Liver (tissue), 9 donors: ENCODE results near the gene PTPN14. TPM values are rescaled to one million over a fixed set of nuclear protein-coding genes. Genes with fewer than 3 reads are reported as not detected.

Source experiments
- DNase-seq: peaks from one replicate; pipeline ENCODE4 v3.0.0-alpha.2; 2017; ENCODE audit warnings: low spot score
- H3K27ac ChIP-seq, 2 donors: one replicate each; pipeline ENCODE4 v1.7.0; 2013; ENCODE audit warnings: inconsistent platforms in 2 of 2, low read length in 2 of 2, control low read depth in 1 of 2, low read depth in 1 of 2, mild to moderate bottlenecking in 1 of 2
- H3K27me3 ChIP-seq, 4 donors: one replicate each; pipeline versions ENCODE4 v1.6.1 to v1.7.0; 2013; ENCODE audit warnings: low read length in 3 of 4, inconsistent platforms in 1 of 4, mild to moderate bottlenecking in 1 of 4, moderate library complexity in 1 of 4; ENCODE audit not compliant: control insufficient read depth in 4 of 4, insufficient read depth in 4 of 4
- H3K36me3 ChIP-seq, 4 donors: one replicate each; pipeline versions ENCODE4 v1.6.1 to v1.7.0; 2013; ENCODE audit warnings: low read length in 3 of 4, mild to moderate bottlenecking in 3 of 4, low read depth in 1 of 4, moderate library complexity in 1 of 4; ENCODE audit not compliant: control insufficient read depth in 4 of 4, insufficient read depth in 3 of 4
- H3K4me1 ChIP-seq, 4 donors: one replicate each; pipeline versions ENCODE4 v1.6.1 to v1.7.0; 2013; ENCODE audit warnings: low read length in 3 of 4, mild to moderate bottlenecking in 3 of 4, moderate library complexity in 1 of 4; ENCODE audit not compliant: control insufficient read depth in 4 of 4, insufficient read depth in 4 of 4
- H3K4me3 ChIP-seq, 3 donors: one replicate each; pipeline versions ENCODE4 v1.6.1 to v1.7.0; 2013; ENCODE audit warnings: low read length in 3 of 3, control low read depth in 1 of 3, low read depth in 1 of 3, mild to moderate bottlenecking in 1 of 3
- H3K9ac ChIP-seq, 2 donors: one replicate each; pipeline ENCODE4 v1.7.0; 2013; ENCODE audit warnings: low read length in 2 of 2, mild to moderate bottlenecking in 2 of 2, moderate library complexity in 2 of 2, control low read depth in 1 of 2, low read depth in 1 of 2
- H3K9me3 ChIP-seq, 4 donors: one replicate each; pipeline versions ENCODE4 v1.6.1 to v1.7.0; 2013; ENCODE audit warnings: low read length in 3 of 4; ENCODE audit not compliant: control insufficient read depth in 4 of 4
- CTCF ChIP-seq: fragments of 150-350 bp; IDR thresholded peaks from 2 replicates; pipeline ENCODE4 v1.5.1; 2017; ENCODE audit warnings: improper control_type of control experiment, low read depth, low read length; ENCODE audit not compliant: missing input control
- EGR1 ChIP-seq, 2 donors: IDR thresholded peaks; 2 replicates each; pipeline ENCODE4 v1.6.1; 2016 to 2018; ENCODE audit warnings: antibody characterized with exemption in 2 of 2, low read depth in 2 of 2
- FOXA1 ChIP-seq: IDR thresholded peaks from 2 replicates; pipeline ENCODE4 v1.6.1; 2016; ENCODE audit warnings: antibody characterized with exemption
- FOXA2 ChIP-seq: IDR thresholded peaks from 2 replicates; pipeline ENCODE4 v1.6.1; 2016; ENCODE audit warnings: antibody characterized with exemption
- GABPA ChIP-seq, 2 donors: IDR thresholded peaks in 1 of 2; conservative IDR thresholded peaks in 1 of 2; 2 replicates each; pipeline ENCODE4 v1.6.1; 2016; ENCODE audit warnings: antibody characterized with exemption in 2 of 2, mild to moderate bottlenecking in 1 of 2, moderate library complexity in 1 of 2
- HNF4A ChIP-seq, 2 donors: conservative IDR thresholded peaks; 2 replicates each; pipeline ENCODE4 v1.6.1; 2016; ENCODE audit warnings: antibody characterized with exemption in 2 of 2, mild to moderate bottlenecking in 2 of 2
- HNF4G ChIP-seq: IDR thresholded peaks from 2 replicates; pipeline ENCODE4 v1.6.1; 2016; ENCODE audit warnings: antibody characterized with exemption
- JUND ChIP-seq, 2 donors: IDR thresholded peaks; 2 replicates each; pipeline ENCODE4 v1.6.1; 2016; ENCODE audit warnings: antibody characterized with exemption in 2 of 2
- NR2F2 ChIP-seq: IDR thresholded peaks from 2 replicates; pipeline ENCODE4 v1.6.1; 2016; ENCODE audit warnings: antibody characterized with exemption
- RAD21 ChIP-seq, 2 donors: IDR thresholded peaks; 2 replicates each; pipeline ENCODE4 v1.6.1; 2016; ENCODE audit warnings: antibody characterized with exemption in 2 of 2, mild to moderate bottlenecking in 2 of 2
- RXRA ChIP-seq, 2 donors: IDR thresholded peaks; 2 replicates each; pipeline ENCODE4 v1.6.1; 2017 to 2018; ENCODE audit warnings: antibody characterized with exemption in 2 of 2, mild to moderate bottlenecking in 1 of 2
- SP1 ChIP-seq: IDR thresholded peaks from 2 replicates; pipeline ENCODE4 v1.6.1; 2018; ENCODE audit warnings: antibody characterized with exemption, mild to moderate bottlenecking
- TAF1 ChIP-seq: conservative IDR thresholded peaks from 2 replicates; pipeline ENCODE4 v1.6.1; 2016; ENCODE audit warnings: antibody characterized with exemption, mild to moderate bottlenecking
- YY1 ChIP-seq: IDR thresholded peaks from 2 replicates; pipeline ENCODE4 v1.6.1; 2016; ENCODE audit warnings: antibody characterized with exemption, mild to moderate bottlenecking
- WGBS: extraction: QIAGEN DNeasy Blood & Tissue Kit; methylation state at CpG from one replicate; pipeline ENCODE4 v1.1.7; 2013; 5-methylcytosine and 5-hydroxymethylcytosine counted together
- polyA plus RNA-seq, 2 donors: library from polyadenylated mRNA; stranded (reverse) in 1 of 2; unstranded in 1 of 2; fragments of 200-250 nt in 1 of 2; fragments of >200 nt in 1 of 2; fragmentation: Nextera tagmentation in 1 of 2; extraction: Ambion mirVana in 1 of 2; gene quantifications; one replicate each; pipeline versions ENCODE4 v1.2.1 to v1.2.3, GENCODE V29; 2013 to 2015
- total RNA-seq, 2 donors: library from RNA; depleted of rRNA; stranded (reverse); fragments of >200 nt; gene quantifications; one replicate each; pipeline ENCODE4 v1.2.3, GENCODE V29; 2014
- TF ChIP-seq, protein P1 (sequence below): IDR thresholded peaks from 2 replicates; pipeline ENCODE4 v1.6.1; 2016; ENCODE audit warnings: antibody characterized with exemption
- TF ChIP-seq, protein P2 (sequence below): IDR thresholded peaks from 2 replicates; pipeline ENCODE4 v1.6.1; 2016; ENCODE audit warnings: antibody characterized with exemption, mild to moderate bottlenecking
- TF ChIP-seq, protein P3 (sequence below): IDR thresholded peaks from 2 replicates; pipeline ENCODE4 v1.6.1; 2016; ENCODE audit warnings: antibody characterized with exemption
- TF ChIP-seq, protein P4 (sequence below): IDR thresholded peaks from 2 replicates; pipeline ENCODE4 v1.6.1; 2016; ENCODE audit warnings: antibody characterized with exemption
- donor health status: healthy.
- donor health status: healthy.
- donor health status: healthy.
- donor health status: healthy.
- donor health status: healthy.

PTPN14 gene
- total and polyA plus RNA-seq, 4 donors, result 0.54 to 3.2 (median 1.5) TPM

GRCh38 chr1:214446772-214447556, 104.4 kb downstream of the PTPN14 start:
- TF ChIP-seq FOXA1, result no peak
- no peak for TF ChIP-seq SP1
- TF ChIP-seq YY1, result no peak
- no peak for TF ChIP-seq HNF4A (conservative IDR thresholded peaks at IDR 0.05)
- TF ChIP-seq TAF1, result no peak
- TF ChIP-seq EGR1 (IDR thresholded peaks at IDR 0.05; ENCODE audit: low read depth in 2 of 2), result no peak
- TF ChIP-seq, protein P1, sequence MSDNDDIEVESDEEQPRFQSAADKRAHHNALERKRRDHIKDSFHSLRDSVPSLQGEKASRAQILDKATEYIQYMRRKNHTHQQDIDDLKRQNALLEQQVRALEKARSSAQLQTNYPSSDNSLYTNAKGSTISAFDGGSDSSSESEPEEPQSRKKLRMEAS, result no peak
- TF ChIP-seq NR2F2, result no peak
- no peak for TF ChIP-seq GABPA (IDR thresholded peaks at IDR 0.05 in 1 of 2, conservative IDR thresholded peaks at IDR 0.05 in 1 of 2)
- TF ChIP-seq, protein P2, sequence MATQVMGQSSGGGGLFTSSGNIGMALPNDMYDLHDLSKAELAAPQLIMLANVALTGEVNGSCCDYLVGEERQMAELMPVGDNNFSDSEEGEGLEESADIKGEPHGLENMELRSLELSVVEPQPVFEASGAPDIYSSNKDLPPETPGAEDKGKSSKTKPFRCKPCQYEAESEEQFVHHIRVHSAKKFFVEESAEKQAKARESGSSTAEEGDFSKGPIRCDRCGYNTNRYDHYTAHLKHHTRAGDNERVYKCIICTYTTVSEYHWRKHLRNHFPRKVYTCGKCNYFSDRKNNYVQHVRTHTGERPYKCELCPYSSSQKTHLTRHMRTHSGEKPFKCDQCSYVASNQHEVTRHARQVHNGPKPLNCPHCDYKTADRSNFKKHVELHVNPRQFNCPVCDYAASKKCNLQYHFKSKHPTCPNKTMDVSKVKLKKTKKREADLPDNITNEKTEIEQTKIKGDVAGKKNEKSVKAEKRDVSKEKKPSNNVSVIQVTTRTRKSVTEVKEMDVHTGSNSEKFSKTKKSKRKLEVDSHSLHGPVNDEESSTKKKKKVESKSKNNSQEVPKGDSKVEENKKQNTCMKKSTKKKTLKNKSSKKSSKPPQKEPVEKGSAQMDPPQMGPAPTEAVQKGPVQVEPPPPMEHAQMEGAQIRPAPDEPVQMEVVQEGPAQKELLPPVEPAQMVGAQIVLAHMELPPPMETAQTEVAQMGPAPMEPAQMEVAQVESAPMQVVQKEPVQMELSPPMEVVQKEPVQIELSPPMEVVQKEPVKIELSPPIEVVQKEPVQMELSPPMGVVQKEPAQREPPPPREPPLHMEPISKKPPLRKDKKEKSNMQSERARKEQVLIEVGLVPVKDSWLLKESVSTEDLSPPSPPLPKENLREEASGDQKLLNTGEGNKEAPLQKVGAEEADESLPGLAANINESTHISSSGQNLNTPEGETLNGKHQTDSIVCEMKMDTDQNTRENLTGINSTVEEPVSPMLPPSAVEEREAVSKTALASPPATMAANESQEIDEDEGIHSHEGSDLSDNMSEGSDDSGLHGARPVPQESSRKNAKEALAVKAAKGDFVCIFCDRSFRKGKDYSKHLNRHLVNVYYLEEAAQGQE, result no peak
- no peak for TF ChIP-seq HNF4G
- TF ChIP-seq RXRA (IDR thresholded peaks at IDR 0.05), result no peak
- TF ChIP-seq FOXA2, result no peak
- no peak for TF ChIP-seq CTCF
- TF ChIP-seq, protein P3, sequence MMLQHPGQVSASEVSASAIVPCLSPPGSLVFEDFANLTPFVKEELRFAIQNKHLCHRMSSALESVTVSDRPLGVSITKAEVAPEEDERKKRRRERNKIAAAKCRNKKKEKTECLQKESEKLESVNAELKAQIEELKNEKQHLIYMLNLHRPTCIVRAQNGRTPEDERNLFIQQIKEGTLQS, result no peak
- TF ChIP-seq, protein P4, sequence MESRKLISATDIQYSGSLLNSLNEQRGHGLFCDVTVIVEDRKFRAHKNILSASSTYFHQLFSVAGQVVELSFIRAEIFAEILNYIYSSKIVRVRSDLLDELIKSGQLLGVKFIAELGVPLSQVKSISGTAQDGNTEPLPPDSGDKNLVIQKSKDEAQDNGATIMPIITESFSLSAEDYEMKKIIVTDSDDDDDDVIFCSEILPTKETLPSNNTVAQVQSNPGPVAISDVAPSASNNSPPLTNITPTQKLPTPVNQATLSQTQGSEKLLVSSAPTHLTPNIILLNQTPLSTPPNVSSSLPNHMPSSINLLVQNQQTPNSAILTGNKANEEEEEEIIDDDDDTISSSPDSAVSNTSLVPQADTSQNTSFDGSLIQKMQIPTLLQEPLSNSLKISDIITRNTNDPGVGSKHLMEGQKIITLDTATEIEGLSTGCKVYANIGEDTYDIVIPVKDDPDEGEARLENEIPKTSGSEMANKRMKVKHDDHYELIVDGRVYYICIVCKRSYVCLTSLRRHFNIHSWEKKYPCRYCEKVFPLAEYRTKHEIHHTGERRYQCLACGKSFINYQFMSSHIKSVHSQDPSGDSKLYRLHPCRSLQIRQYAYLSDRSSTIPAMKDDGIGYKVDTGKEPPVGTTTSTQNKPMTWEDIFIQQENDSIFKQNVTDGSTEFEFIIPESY, result no peak
- no peak for TF ChIP-seq RAD21 (IDR thresholded peaks at IDR 0.05)
- TF ChIP-seq JUND (IDR thresholded peaks at IDR 0.05), result no peak
- Histone ChIP-seq H3K9me3 (no peaks in the 10 kb centered on the region), H3K9ac (no peak overlapping the region), H3K36me3 (no peaks in the 10 kb centered on the region), H3K4me3 (no peak overlapping the region), H3K27me3 (no peaks in the 10 kb centered on the region), H3K4me1 (no peaks in the 10 kb centered on the region), H3K27ac (no peak overlapping the region)
- no peak for DNase-seq
- WGBS, result 63% methylated on average over 8 of the region's 8 CpGs
